ENCODE measurements around the gene KLF13. TPM values are rescaled to one million over a fixed set of nuclear protein-coding genes. Genes with fewer than 3 reads are reported as not detected.

The KLF13 gene
- polyA plus RNA-seq, 1 donor (not counting 4 experiments of a cell fraction or from before 2014, with no cell fraction given), result 66.7 TPM

DNA sequence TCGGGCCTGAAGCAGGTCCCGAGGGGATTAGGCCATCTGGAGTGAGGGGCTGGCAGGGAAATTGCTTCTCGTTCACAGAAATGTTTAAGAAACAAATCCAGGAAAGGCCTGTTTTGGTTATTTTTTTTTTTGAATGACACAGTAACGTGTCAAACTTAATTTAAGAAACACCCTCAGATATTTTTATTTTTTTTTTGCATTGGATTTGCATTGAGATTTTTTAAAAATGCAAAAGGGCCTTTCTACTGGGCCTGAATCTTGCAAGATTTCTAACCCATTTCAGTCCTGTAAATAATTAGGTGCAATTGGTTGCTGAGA, 25.0 kb upstream of the KLF13 start:
- no peak overlapping the region for H2AFZ ChIP-seq (ENCODE audit: control insufficient read depth, low read length)
- DNase-seq (ENCODE audit: low read depth, low spot score) (no peak), FAIRE-seq (no peak)
- TF ChIP-seq, protein P1, sequence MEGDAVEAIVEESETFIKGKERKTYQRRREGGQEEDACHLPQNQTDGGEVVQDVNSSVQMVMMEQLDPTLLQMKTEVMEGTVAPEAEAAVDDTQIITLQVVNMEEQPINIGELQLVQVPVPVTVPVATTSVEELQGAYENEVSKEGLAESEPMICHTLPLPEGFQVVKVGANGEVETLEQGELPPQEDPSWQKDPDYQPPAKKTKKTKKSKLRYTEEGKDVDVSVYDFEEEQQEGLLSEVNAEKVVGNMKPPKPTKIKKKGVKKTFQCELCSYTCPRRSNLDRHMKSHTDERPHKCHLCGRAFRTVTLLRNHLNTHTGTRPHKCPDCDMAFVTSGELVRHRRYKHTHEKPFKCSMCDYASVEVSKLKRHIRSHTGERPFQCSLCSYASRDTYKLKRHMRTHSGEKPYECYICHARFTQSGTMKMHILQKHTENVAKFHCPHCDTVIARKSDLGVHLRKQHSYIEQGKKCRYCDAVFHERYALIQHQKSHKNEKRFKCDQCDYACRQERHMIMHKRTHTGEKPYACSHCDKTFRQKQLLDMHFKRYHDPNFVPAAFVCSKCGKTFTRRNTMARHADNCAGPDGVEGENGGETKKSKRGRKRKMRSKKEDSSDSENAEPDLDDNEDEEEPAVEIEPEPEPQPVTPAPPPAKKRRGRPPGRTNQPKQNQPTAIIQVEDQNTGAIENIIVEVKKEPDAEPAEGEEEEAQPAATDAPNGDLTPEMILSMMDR (optimal IDR thresholded peaks at IDR 0.05 in 1 of 3, IDR thresholded peaks at IDR 0.05 in 1 of 3, conservative IDR thresholded peaks at IDR 0.05 in 1 of 3; ENCODE audit: extremely low read depth in 1 of 3, insufficient read depth in 2 of 3, low read length in 3 of 3), result no peak
- TF ChIP-seq EZH2 (IDR thresholded peaks at IDR 0.05; ENCODE audit: low read length), result no peak
- no peaks in the 10 kb centered on the region for H3K36me3 ChIP-seq (ENCODE audit: control insufficient read depth in 2 of 2, extremely low read depth in 1 of 2, insufficient read depth in 2 of 2, low read length in 2 of 2)
- H4K20me1 ChIP-seq (ENCODE audit: control insufficient read depth, extremely low read depth, insufficient read depth, low read length), result no peaks in the 10 kb centered on the region
- no peak overlapping the region for H3K4me3 ChIP-seq (ENCODE audit: control insufficient read depth in 2 of 3, extremely low read depth in 1 of 3, insufficient read depth in 2 of 3, low read depth in 1 of 3, low read length in 3 of 3)
- H3K4me2 ChIP-seq (ENCODE audit: control insufficient read depth, extremely low read depth, insufficient read depth, low read depth, low read length), result no peak overlapping the region
- H3K27me3 ChIP-seq (ENCODE audit: control insufficient read depth, extremely low read depth, insufficient read depth, low read length), result peaks cover 21% of the 10 kb centered on the region
- no peak overlapping the region for H3K9ac ChIP-seq (ENCODE audit: control insufficient read depth, extremely low read depth, insufficient read depth, low read length)
- no peak overlapping the region for H3K27ac ChIP-seq (ENCODE audit: control insufficient read depth, insufficient read depth, low read length)
- no peaks in the 10 kb centered on the region for H3K9me1 ChIP-seq (ENCODE audit: control insufficient read depth, extremely low read depth, insufficient read depth, low read length)
- peaks cover 2% of the 10 kb centered on the region for H3K4me1 ChIP-seq (ENCODE audit: control insufficient read depth, extremely low read depth, insufficient read depth, low read length)
- no peaks in the 10 kb centered on the region for H3K9me3 ChIP-seq (ENCODE audit: control insufficient read depth, low read depth, low read length)
- no peaks in the 10 kb centered on the region for H3K79me2 ChIP-seq (ENCODE audit: control insufficient read depth, insufficient read depth, low read length)
- dilution Hi-C loops (cut with MboI; ENCODE audit: extremely low pct_ligation_motif_present, low sequenced_read_pairs), result no loop called here

- FAIRE-seq, result no peak
- H3K36me3 ChIP-seq (ENCODE audit: control insufficient read depth in 2 of 2, extremely low read depth in 1 of 2, insufficient read depth in 2 of 2, low read length in 2 of 2), result no peaks in the 10 kb centered on the region
Observed at GRCh38 chr15:31302029-31302657, 24.5 kb upstream of the KLF13 start.

More at GRCh38 chr15:31302029-31302657, 24.5 kb upstream of the KLF13 start:
- no peak for DNase-seq (ENCODE audit: low read depth, low spot score)
- no peaks in the 10 kb centered on the region for H4K20me1 ChIP-seq (ENCODE audit: control insufficient read depth, extremely low read depth, insufficient read depth, low read length)
- peaks cover 6% of the 10 kb centered on the region for H3K4me1 ChIP-seq (ENCODE audit: control insufficient read depth, extremely low read depth, insufficient read depth, low read length)
- dilution Hi-C loops (cut with MboI; ENCODE audit: extremely low pct_ligation_motif_present, low sequenced_read_pairs), result no loop called here
- peaks cover 23% of the 10 kb centered on the region for H3K27me3 ChIP-seq (ENCODE audit: control insufficient read depth, extremely low read depth, insufficient read depth, low read length)
- no peaks in the 10 kb centered on the region for H3K9me3 ChIP-seq (ENCODE audit: control insufficient read depth, low read depth, low read length)
- no peaks in the 10 kb centered on the region for H3K79me2 ChIP-seq (ENCODE audit: control insufficient read depth, insufficient read depth, low read length)
- H2AFZ ChIP-seq (ENCODE audit: control insufficient read depth, low read length), result no peak overlapping the region
- no peak overlapping the region for H3K27ac ChIP-seq (ENCODE audit: control insufficient read depth, insufficient read depth, low read length)
- no peaks in the 10 kb centered on the region for H3K9me1 ChIP-seq (ENCODE audit: control insufficient read depth, extremely low read depth, insufficient read depth, low read length)
- H3K4me3 ChIP-seq (ENCODE audit: control insufficient read depth in 2 of 3, extremely low read depth in 1 of 3, insufficient read depth in 2 of 3, low read depth in 1 of 3, low read length in 3 of 3), result no peak overlapping the region
- no peak overlapping the region for H3K9ac ChIP-seq (ENCODE audit: control insufficient read depth, extremely low read depth, insufficient read depth, low read length)
- TF ChIP-seq, protein P1 (optimal IDR thresholded peaks at IDR 0.05 in 1 of 3, IDR thresholded peaks at IDR 0.05 in 1 of 3, conservative IDR thresholded peaks at IDR 0.05 in 1 of 3; ENCODE audit: extremely low read depth in 1 of 3, insufficient read depth in 2 of 3, low read length in 3 of 3), result no peak
- no peak for TF ChIP-seq EZH2 (IDR thresholded peaks at IDR 0.05; ENCODE audit: low read length)
- no peak overlapping the region for H3K4me2 ChIP-seq (ENCODE audit: control insufficient read depth, extremely low read depth, insufficient read depth, low read depth, low read length)
